GM19240 (cell line): ENCODE measurements around the gene FSIP1.

ENCODE experiments used
- DNase-seq: peaks from one replicate; pipeline ENCODE4 v3.0.0; 2011; ENCODE audit warnings: low spot score; ENCODE audit not compliant: insufficient read length

The FSIP1 gene

GRCh38 chr15:39761006-39761405 is 21.6 kb downstream of the FSIP1 start:
- no peak for DNase-seq

GRCh38 chr15:39756806-39757522 is 25.7 kb downstream of the FSIP1 start:
- DNase-seq: no peak

GRCh38 chr15:39752991-39753390 is 29.6 kb downstream of the FSIP1 start:
- DNase-seq: no peak

- DNase-seq: no peak
Observed at GRCh38 chr15:39752246-39752645, 30.4 kb downstream of the FSIP1 start.

- DNase-seq: no peak
Observed at GRCh38 chr15:39748276-39748675, 34.4 kb downstream of the FSIP1 start.

- no peak for DNase-seq
Observed at GRCh38 chr15:39747326-39747725, 35.3 kb downstream of the FSIP1 start.

GRCh38 chr15:39746714-39747276 is 35.8 kb downstream of the FSIP1 start:
- DNase-seq: no peak

- no peak for DNase-seq
Observed at GRCh38 chr15:39746176-39746575, 36.5 kb downstream of the FSIP1 start.

GRCh38 chr15:39745415-39745814 is 37.2 kb downstream of the FSIP1 start:
- no peak for DNase-seq

GRCh38 chr15:39744334-39745103 is 38.1 kb downstream of the FSIP1 start:
- no peak for DNase-seq

- DNase-seq: no peak
Observed at GRCh38 chr15:39743611-39744010, 39.0 kb downstream of the FSIP1 start.

- no peak for DNase-seq
Observed at GRCh38 chr15:39741258-39741657, 41.4 kb downstream of the FSIP1 start.

- DNase-seq: no peak
Observed at GRCh38 chr15:39738998-39739397, 43.6 kb downstream of the FSIP1 start.

- DNase-seq: no peak
Observed at GRCh38 chr15:39737196-39737550, 45.5 kb downstream of the FSIP1 start.

GRCh38 chr15:39736412-39737195 is 46.0 kb downstream of the FSIP1 start:
- DNase-seq: no peak

GRCh38 chr15:39735120-39735717 is 47.4 kb downstream of the FSIP1 start:
- no peak for DNase-seq

- no peak for DNase-seq
Observed at GRCh38 chr15:39731266-39731665, 51.4 kb downstream of the FSIP1 start.

GRCh38 chr15:39730552-39730951 is 52.1 kb downstream of the FSIP1 start:
- DNase-seq: no peak

- DNase-seq: no peak
Observed at GRCh38 chr15:39729500-39729899, 53.1 kb downstream of the FSIP1 start.

- DNase-seq: no peak
Observed at GRCh38 chr15:39728845-39729244, 53.8 kb downstream of the FSIP1 start.

GRCh38 chr15:39721893-39722292 is 60.7 kb downstream of the FSIP1 start:
- no peak for DNase-seq
